Esophagus squamous epithelium (tissue), 4 donors: ENCODE measurements around the gene SURF2.

Source experiments
- POLR2A ChIP-seq, 4 donors: fragments of 450-650 bp; IDR thresholded peaks; one replicate each; pipeline ENCODE4 v1.6.1; 2017; ENCODE audit warnings: antibody characterized with exemption in 4 of 4, mild to moderate bottlenecking in 4 of 4, moderate library complexity in 3 of 4
- TF ChIP-seq, protein P1 (sequence below), 6 experiments: fragments of 450-650 bp in 4 of 6; fragments of 200-600 bp in 2 of 6; sonication (generic) in 2 of 6; IDR thresholded peaks; one replicate each; pipeline ENCODE4 v1.5.1; 2016 to 2019; ENCODE audit warnings: antibody characterized with exemption in 6 of 6, mild to moderate bottlenecking in 4 of 6, moderate library complexity in 4 of 6

DNA sequence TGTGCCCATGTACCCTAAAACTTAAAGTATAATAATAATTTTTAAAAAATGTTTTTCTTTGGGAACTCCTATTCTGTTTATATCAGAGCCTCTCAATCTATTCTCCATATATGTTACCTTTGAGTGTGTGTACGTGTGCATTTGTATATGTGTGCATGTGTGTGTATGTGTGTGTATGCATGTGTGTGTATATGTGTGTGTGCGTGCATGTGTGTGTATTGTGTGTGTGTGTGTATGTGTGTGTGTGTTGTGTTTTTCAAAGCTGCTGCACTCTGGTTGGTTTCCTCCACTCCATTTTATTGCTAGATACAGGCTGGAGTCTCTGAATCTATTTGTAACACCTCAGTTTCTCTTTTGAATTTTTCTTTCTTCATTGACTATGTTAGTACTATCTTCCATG lies 40.4 kb upstream of the SURF2 start:
- TF ChIP-seq, protein P1, sequence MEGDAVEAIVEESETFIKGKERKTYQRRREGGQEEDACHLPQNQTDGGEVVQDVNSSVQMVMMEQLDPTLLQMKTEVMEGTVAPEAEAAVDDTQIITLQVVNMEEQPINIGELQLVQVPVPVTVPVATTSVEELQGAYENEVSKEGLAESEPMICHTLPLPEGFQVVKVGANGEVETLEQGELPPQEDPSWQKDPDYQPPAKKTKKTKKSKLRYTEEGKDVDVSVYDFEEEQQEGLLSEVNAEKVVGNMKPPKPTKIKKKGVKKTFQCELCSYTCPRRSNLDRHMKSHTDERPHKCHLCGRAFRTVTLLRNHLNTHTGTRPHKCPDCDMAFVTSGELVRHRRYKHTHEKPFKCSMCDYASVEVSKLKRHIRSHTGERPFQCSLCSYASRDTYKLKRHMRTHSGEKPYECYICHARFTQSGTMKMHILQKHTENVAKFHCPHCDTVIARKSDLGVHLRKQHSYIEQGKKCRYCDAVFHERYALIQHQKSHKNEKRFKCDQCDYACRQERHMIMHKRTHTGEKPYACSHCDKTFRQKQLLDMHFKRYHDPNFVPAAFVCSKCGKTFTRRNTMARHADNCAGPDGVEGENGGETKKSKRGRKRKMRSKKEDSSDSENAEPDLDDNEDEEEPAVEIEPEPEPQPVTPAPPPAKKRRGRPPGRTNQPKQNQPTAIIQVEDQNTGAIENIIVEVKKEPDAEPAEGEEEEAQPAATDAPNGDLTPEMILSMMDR (IDR thresholded peaks at IDR 0.05) = no peak
- no peak for TF ChIP-seq POLR2A (IDR thresholded peaks at IDR 0.05)
